ENCODE measurements around the gene MRPS6. TPM values are rescaled to one million over a fixed set of nuclear protein-coding genes. Genes with fewer than 3 reads are reported as not detected.
A peak's percentile ranks its signal among the peaks of the same experiment; 100 is the strongest.

The MRPS6 gene
- total and polyA plus RNA-seq, 10 of the 15 experiments (the other 5 are each of a cell fraction or from before 2014, with no cell fraction given), result 32.5 to 232 (median 90.3) TPM

DNA sequence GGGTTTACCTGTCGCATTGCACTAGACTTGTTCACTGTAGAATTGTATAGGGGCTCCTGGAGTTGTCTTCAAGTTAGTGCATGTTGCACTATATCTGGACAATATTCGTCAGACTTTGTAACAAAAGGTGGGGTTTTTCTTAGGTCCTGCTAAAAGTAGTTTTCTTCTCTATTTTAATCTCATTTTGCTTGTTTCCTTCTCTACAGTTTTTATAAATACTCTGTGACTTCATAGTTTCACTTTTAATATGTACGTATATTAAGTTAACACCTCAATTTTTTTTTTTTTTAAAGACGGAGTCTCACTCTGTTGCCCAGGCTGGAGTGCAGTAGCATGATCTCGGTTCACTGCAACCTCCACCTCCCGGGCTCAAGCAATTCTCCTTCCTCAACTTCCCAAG lies 26.5 kb upstream of the MRPS6 start (continued):
- TF ChIP-seq ZNF592 (IDR thresholded peaks at IDR 0.05), result no peak
- TF ChIP-seq KDM1A (IDR thresholded peaks at IDR 0.05; ENCODE audit: borderline replicate concordance), result no peak
- peak; percentile 33; the same call in 1 of the 2 replicates for TF ChIP-seq CREB1 (IDR thresholded peaks at IDR 0.05; ENCODE audit: low read depth)
- 0 out of 2 replicates have a peak, but pooled peaks have one; percentile 33 for TF ChIP-seq NR2F1 (conservative IDR thresholded peaks at IDR 0.05)
- no peak for TF ChIP-seq SIN3A (IDR thresholded peaks at IDR 0.05; ENCODE audit: low read depth, low read length)
- TF ChIP-seq CBX3 (IDR thresholded peaks at IDR 0.05; ENCODE audit: borderline replicate concordance, low read depth), result no peak
- no peak for TF ChIP-seq PRDM15 (CRISPR knock-in tag; IDR thresholded peaks at IDR 0.05)
- TF ChIP-seq JUNB (IDR thresholded peaks at IDR 0.05), result peak; percentile 79
- no peak for TF ChIP-seq SUZ12 (IDR thresholded peaks at IDR 0.05; ENCODE audit: unreplicated experiment)
- TF ChIP-seq ZNF217 (IDR thresholded peaks at IDR 0.05), result peak; percentile 85
- TF ChIP-seq POLR2AphosphoS5 (IDR thresholded peaks at IDR 0.05; ENCODE audit: low read length), result no peak
- TF ChIP-seq, protein P1, sequence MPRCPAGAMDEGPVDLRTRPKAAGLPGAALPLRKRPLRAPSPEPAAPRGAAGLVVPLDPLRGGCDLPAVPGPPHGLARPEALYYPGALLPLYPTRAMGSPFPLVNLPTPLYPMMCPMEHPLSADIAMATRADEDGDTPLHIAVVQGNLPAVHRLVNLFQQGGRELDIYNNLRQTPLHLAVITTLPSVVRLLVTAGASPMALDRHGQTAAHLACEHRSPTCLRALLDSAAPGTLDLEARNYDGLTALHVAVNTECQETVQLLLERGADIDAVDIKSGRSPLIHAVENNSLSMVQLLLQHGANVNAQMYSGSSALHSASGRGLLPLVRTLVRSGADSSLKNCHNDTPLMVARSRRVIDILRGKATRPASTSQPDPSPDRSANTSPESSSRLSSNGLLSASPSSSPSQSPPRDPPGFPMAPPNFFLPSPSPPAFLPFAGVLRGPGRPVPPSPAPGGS (IDR thresholded peaks at IDR 0.05; ENCODE audit: borderline replicate concordance, insufficient read depth, low read depth, low read length, poor library complexity, severe bottlenecking), result no peak
- TF ChIP-seq KAT2A (conservative IDR thresholded peaks at IDR 0.05; ENCODE audit: control insufficient read depth, low read depth, low read length), result no peak
- peak; percentile 74; the same call in 1 of the 2 replicates for TF ChIP-seq FOXM1 (IDR thresholded peaks at IDR 0.05; ENCODE audit: low read depth, low read length)
- TF ChIP-seq NBN (IDR thresholded peaks at IDR 0.05), result peak; percentile 91
- no peak for TF ChIP-seq YY1 (IDR thresholded peaks at IDR 0.05; ENCODE audit: low read depth, low read length)
- no peak for TF ChIP-seq MYC (IDR thresholded peaks at IDR 0.05; ENCODE audit: insufficient read depth, insufficient read length, insufficient replicate concordance, low read length, severe bottlenecking)
- TF ChIP-seq ZZZ3 (IDR thresholded peaks at IDR 0.05; ENCODE audit: control insufficient read depth, insufficient read length, low read depth), result no peak
- TF ChIP-seq ZNF24 (IDR thresholded peaks at IDR 0.05), result no peak
- no peak for TF ChIP-seq JUND (IDR thresholded peaks at IDR 0.05; ENCODE audit: low read depth, low read length)
- peak; percentile 72 for TF ChIP-seq MTA2 (IDR thresholded peaks at IDR 0.05; ENCODE audit: low read depth)
- no peak for TF ChIP-seq RELA (IDR thresholded peaks at IDR 0.05; ENCODE audit: borderline replicate concordance, partially characterized antibody)

Data from GM12878 (cell line).